Measurements from ENCODE around the gene GPR15LG.

The GPR15LG gene

GRCh38 chr10:84213076-84213475, 39.5 kb downstream of the GPR15LG start:
- H3K27ac ChIP-seq (ENCODE audit: poor library complexity, severe bottlenecking), result no peak overlapping the region
- H3K27me3 ChIP-seq (ENCODE audit: insufficient read depth, poor library complexity, severe bottlenecking), result no peaks in the 10 kb centered on the region
- DNase-seq (ENCODE audit: low spot score) (no peak), ATAC-seq (ENCODE audit: low read depth) (no peak)
- no peaks in the 10 kb centered on the region for H3K36me3 ChIP-seq (ENCODE audit: low read depth)
- no peaks in the 10 kb centered on the region for H3K4me1 ChIP-seq (ENCODE audit: insufficient read depth, poor library complexity, severe bottlenecking)
- no peaks in the 10 kb centered on the region for H3K9me3 ChIP-seq (ENCODE audit: severe bottlenecking)
- no peak overlapping the region for H3K4me3 ChIP-seq (ENCODE audit: severe bottlenecking)
- TF ChIP-seq, protein P1, sequence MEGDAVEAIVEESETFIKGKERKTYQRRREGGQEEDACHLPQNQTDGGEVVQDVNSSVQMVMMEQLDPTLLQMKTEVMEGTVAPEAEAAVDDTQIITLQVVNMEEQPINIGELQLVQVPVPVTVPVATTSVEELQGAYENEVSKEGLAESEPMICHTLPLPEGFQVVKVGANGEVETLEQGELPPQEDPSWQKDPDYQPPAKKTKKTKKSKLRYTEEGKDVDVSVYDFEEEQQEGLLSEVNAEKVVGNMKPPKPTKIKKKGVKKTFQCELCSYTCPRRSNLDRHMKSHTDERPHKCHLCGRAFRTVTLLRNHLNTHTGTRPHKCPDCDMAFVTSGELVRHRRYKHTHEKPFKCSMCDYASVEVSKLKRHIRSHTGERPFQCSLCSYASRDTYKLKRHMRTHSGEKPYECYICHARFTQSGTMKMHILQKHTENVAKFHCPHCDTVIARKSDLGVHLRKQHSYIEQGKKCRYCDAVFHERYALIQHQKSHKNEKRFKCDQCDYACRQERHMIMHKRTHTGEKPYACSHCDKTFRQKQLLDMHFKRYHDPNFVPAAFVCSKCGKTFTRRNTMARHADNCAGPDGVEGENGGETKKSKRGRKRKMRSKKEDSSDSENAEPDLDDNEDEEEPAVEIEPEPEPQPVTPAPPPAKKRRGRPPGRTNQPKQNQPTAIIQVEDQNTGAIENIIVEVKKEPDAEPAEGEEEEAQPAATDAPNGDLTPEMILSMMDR (IDR thresholded peaks at IDR 0.05; ENCODE audit: poor library complexity, severe bottlenecking), result no peak

GRCh38 chr10:84214046-84214572, 40.5 kb downstream of the GPR15LG start:
- TF ChIP-seq, protein P1 (IDR thresholded peaks at IDR 0.05; ENCODE audit: poor library complexity, severe bottlenecking), result no peak
- no peaks in the 10 kb centered on the region for H3K36me3 ChIP-seq (ENCODE audit: low read depth)
- H3K9me3 ChIP-seq (ENCODE audit: severe bottlenecking), result no peaks in the 10 kb centered on the region
- DNase-seq (ENCODE audit: low spot score), result no peak
- no peaks in the 10 kb centered on the region for H3K4me1 ChIP-seq (ENCODE audit: insufficient read depth, poor library complexity, severe bottlenecking)
- ATAC-seq (ENCODE audit: low read depth), result no peak
- no peak overlapping the region for H3K27ac ChIP-seq (ENCODE audit: poor library complexity, severe bottlenecking)
- H3K27me3 ChIP-seq (ENCODE audit: insufficient read depth, poor library complexity, severe bottlenecking), result no peaks in the 10 kb centered on the region
- no peak overlapping the region for H3K4me3 ChIP-seq (ENCODE audit: severe bottlenecking)

DNA sequence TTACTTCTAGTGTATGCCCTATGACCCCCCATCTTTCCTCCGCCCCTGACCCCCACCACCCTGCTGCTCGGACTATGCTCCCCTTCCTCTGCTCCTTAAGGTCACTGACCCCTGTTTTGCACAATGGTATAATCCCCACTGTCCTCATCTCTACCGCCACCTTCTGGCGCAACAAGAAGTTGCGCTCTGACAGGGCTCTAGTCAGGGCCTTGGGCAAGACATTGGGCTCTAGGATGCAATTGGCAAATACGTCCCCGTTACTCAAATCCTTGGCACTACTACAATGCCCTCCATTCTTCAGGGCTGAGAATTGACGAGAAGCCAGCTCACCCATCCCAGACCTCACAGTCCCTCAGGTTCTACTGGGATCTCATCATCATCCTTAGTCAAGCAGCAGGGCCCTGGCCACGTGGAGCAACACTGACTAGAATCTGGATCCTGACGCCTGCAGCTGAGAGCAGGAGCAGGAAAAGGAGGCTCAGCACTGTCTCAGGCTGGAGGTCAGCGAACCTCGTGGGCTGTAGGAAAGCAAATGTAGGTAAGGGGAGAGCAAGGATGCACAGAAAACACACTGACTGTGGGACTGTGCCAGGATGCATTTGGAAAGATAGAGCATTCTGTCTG, 41.1 kb downstream of the GPR15LG start:
- H3K27me3 ChIP-seq (ENCODE audit: insufficient read depth, poor library complexity, severe bottlenecking), result no peaks in the 10 kb centered on the region
- TF ChIP-seq, protein P1 (IDR thresholded peaks at IDR 0.05; ENCODE audit: poor library complexity, severe bottlenecking), result peak; percentile 18
- H3K27ac ChIP-seq (ENCODE audit: poor library complexity, severe bottlenecking), result no peak overlapping the region
- ATAC-seq (ENCODE audit: low read depth) (no peak), DNase-seq (ENCODE audit: low spot score) (no peak)
- no peaks in the 10 kb centered on the region for H3K9me3 ChIP-seq (ENCODE audit: severe bottlenecking)
- no peaks in the 10 kb centered on the region for H3K4me1 ChIP-seq (ENCODE audit: insufficient read depth, poor library complexity, severe bottlenecking)
- H3K4me3 ChIP-seq (ENCODE audit: severe bottlenecking), result no peak overlapping the region
- H3K36me3 ChIP-seq (ENCODE audit: low read depth), result no peaks in the 10 kb centered on the region

DNA sequence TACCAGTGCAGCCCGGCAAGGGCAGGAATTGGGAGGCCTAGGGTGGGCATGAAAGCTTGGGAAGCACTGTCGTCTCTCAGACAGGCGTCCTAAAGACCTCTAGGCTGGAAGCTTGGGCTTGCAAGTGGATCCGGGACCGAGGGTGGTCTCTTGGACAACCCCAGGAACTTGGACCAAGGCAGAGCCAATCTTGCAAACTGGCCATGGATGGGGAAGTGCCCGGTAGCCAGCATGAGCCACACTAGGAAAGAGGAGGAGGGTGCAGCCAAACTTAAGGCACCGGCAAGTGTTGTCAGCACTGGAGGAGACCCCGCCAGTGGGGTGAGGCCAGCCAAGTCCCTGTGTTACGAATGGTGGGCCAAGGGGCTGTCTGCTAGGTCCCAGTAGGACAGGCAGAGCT, 43.2 kb downstream of the GPR15LG start:
- no peak for ATAC-seq (ENCODE audit: low read depth)
- TF ChIP-seq, protein P1 (IDR thresholded peaks at IDR 0.05; ENCODE audit: poor library complexity, severe bottlenecking), result no peak
- H3K36me3 ChIP-seq (ENCODE audit: low read depth), result no peaks in the 10 kb centered on the region
- H3K9me3 ChIP-seq (ENCODE audit: severe bottlenecking), result no peaks in the 10 kb centered on the region
- DNase-seq (ENCODE audit: low spot score), result no peak
- no peak overlapping the region for H3K27ac ChIP-seq (ENCODE audit: poor library complexity, severe bottlenecking)
- H3K27me3 ChIP-seq (ENCODE audit: insufficient read depth, poor library complexity, severe bottlenecking), result no peaks in the 10 kb centered on the region
- H3K4me3 ChIP-seq (ENCODE audit: severe bottlenecking), result no peak overlapping the region
- no peaks in the 10 kb centered on the region for H3K4me1 ChIP-seq (ENCODE audit: insufficient read depth, poor library complexity, severe bottlenecking)

GRCh38 chr10:84217746-84218145, 44.1 kb downstream of the GPR15LG start:
- H3K36me3 ChIP-seq (ENCODE audit: low read depth), result no peaks in the 10 kb centered on the region

More at GRCh38 chr10:84217746-84218145, 44.1 kb downstream of the GPR15LG start:
- Histone ChIP-seq H3K4me1 (ENCODE audit: insufficient read depth, poor library complexity, severe bottlenecking) (no peaks in the 10 kb centered on the region), H3K9me3 (ENCODE audit: severe bottlenecking) (no peaks in the 10 kb centered on the region), H3K4me3 (ENCODE audit: severe bottlenecking) (no peak overlapping the region), H3K27me3 (ENCODE audit: insufficient read depth, poor library complexity, severe bottlenecking) (no peaks in the 10 kb centered on the region), H3K27ac (ENCODE audit: poor library complexity, severe bottlenecking) (no peak overlapping the region)
- DNase-seq (ENCODE audit: low spot score), result no peak
- TF ChIP-seq, protein P1 (IDR thresholded peaks at IDR 0.05; ENCODE audit: poor library complexity, severe bottlenecking), result no peak
- no peak for ATAC-seq (ENCODE audit: low read depth)
